Placental epithelial cell (primary cell): Measurements from ENCODE around the gene SLC8A3. TPM values are rescaled to one million over a fixed set of nuclear protein-coding genes. Genes with fewer than 3 reads are reported as not detected.

Source experiments
- total RNA-seq: library from RNA; depleted of rRNA; stranded (reverse); fragments of >200 nt; gene quantifications from 2 replicates; pipeline ENCODE4 v1.2.3, GENCODE V29; 2012

SLC8A3 gene
- total RNA-seq: not detected in 2 replicates

GRCh38 chr14:70188659-70189455 lies at the start of gene SLC8A3:
Gene SLC8A3, minus strand, starts transcription at chr14:70188951. Its CDS starts 20,529 bp downstream, at chr14:70168422.

Other genes starting within 250 kb of the SLC8A3 start
- gene COX16, start 170.7 kb upstream of the SLC8A3 start, total RNA-seq: 27.1 and 27.5 TPM in 2 replicates
- 13.0 and 17.2 TPM in 2 replicates for gene SYNJ2BP, start 228.1 kb upstream of the SLC8A3 start, total RNA-seq